HG03565 (cell line): ENCODE results near the gene ZG16.
"Not testable (repeated sequence)": the region's sequence is repeated elsewhere in the genome, so short reads cannot be mapped to it uniquely, and the experiment has no call there.

Experiments
- ATAC-seq: cut with Tn5 transposase; IDR thresholded peaks from one replicate; pipeline ENCODE4 v1.9.1; 2021; ENCODE audit warnings: mild to moderate bottlenecking, moderate library complexity; ENCODE audit not compliant: unreplicated experiment

Gene ZG16, protein sequence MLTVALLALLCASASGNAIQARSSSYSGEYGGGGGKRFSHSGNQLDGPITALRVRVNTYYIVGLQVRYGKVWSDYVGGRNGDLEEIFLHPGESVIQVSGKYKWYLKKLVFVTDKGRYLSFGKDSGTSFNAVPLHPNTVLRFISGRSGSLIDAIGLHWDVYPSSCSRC

DNA sequence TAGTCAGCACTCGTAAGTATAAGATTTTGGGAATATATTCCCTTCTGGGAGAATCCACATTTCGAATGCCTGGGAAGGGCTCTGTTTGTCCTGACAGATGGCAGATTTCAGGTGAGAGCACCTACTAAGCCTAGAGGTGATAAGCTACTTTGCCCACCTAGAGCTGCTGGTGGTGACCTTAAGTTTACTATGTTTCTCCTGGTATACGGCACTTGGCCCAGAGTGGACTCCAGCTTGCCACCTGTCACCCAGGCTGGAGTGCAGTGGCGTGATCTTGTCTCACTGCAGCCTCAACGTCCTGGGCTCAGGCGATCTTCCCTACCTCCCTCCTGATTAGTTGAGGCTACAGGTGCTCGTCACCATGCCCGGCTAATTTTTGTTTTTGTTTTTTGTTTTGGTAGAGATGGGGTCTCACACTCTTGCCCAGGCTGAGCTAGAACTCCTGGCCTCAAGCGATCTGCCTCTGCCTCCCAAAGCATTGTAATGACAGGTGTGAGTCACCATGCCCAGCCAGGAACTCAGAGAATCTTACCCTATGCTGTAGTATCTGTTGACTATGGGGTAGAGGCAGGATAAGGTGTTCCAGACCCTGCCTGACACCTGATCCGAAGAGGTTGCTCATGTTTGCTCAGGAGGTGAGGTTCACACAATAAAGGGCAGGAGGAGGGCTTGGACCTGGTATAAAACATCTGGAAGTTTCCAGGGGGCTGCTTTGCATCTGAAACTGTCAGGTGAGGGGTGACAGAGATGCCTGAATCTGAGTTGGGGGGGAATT is at the start of gene ZG16:
Gene ZG16, plus strand, starts transcription at position 681 of the 775 bp plus-strand sequence. CDS start 1,011 bp downstream, outside the sequence.
- no peak for ATAC-seq

DNA sequence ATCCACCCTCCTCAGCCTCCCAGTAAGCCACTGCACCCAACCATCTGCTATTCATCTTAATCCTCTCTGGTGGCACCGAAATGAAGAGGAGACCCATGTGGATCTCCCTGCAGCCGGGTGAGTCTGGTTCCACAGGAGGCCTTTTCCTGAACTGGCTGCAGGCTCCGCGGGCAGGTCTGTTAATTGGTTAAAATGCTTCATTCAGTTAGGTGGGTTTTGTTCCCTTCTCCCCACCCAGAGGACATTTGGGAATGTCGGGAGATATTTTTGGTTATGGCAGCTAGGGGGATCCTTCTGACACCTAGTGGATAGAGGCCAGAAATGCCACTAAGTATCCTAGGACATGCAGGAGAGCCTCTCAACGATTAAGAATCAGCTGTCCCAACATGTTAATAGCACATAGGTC is 48.9 kb upstream of the ZG16 start:
- ATAC-seq = no peak

DNA sequence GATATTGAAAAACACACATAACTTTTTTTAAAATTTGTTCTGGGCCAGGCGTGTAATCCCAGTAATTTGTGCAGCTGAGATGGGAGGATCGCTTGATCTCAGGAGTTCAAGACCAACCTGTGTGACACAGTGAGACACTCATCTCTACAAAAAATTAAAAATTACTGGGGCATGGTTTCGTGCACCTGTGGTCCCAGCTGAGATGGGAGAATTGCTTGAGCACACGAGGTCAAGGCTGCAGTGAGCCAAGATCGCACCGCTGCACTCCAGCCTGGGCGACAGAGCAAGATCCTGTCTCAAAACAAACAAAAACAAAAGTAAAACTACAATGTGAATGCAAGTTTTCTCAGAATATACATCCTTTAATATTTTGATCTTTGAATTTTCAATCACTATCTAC is 47.4 kb upstream of the ZG16 start:
- ATAC-seq = no peak

DNA sequence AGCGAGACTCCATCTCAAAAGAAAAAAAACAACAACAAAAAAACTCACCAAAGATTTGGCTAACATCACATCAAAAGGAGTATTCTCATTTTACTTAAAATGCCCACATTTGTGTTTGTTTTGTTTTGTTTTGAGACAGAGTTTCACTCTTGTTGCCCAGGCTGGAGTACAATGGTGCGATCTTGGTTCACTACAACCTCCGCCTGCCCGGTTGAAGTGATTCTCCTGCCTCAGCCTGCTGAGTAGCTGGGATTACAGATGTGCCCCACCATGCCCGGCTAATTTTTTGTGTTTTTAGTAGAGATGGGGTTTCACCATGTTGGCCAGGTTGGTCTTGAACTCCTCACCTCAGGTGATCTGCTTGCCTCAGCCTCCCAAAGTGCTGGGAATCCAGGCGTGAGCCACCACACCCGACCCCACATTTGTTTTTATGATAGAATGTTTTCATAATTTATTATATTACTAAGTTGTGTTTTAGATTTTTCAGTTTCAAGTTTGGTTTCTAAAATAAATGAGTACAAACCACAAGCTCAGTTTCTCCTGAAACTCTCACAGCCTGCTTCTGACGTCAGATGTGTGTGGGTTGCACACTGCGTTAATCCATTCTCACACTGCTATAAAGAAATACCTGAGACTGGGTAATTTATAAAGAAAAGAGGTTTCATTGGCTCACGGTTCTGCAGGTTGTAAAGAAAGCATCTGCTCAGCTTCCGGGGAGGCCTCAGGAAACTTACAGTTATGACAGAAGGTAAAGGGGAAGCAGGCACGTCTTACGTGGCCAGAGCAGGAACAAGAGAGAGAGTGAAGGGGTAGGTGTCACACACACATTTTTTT is 46.1 kb upstream of the ZG16 start:
- peak; percentile 68 for ATAC-seq

DNA sequence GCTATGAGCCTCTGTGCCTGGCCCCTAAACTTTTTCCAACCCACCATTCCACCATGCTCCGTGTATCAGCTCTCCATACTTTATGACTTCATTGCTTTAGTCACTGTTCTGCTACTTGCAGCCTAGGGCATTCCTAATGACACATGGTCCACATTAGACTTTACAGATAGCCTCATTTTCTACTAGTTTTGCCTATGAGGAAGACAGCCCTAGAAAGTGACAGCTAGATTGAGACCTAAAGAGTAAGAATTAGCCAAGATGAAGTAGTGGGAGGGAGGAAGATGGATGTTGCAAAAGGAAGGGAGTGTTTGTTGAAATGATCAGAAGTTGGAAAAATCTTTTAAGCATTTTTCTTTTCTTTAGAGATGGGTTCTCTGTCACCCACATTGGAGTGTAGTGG is 43.3 kb upstream of the ZG16 start:
- no peak for ATAC-seq

DNA sequence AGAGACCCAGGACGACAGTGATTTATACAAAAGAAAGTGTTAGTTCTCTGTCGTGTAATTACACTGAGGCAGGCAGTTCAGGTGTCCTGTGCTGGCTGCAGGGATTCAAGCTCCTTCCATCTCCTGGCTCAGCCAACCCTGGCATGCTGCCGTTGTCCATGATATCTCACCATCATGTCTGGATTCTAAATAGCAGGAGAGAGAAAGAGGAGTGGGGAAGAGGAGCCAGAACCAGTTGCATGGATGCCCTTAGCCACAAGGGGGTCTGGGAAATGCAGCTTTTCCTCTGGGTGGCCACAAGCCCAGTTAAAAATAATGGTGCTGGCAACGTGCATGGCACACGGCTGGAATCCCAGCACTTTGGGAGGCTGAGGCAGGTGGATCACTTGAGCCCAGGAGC is 41.9 kb upstream of the ZG16 start:
- no peak for ATAC-seq

DNA sequence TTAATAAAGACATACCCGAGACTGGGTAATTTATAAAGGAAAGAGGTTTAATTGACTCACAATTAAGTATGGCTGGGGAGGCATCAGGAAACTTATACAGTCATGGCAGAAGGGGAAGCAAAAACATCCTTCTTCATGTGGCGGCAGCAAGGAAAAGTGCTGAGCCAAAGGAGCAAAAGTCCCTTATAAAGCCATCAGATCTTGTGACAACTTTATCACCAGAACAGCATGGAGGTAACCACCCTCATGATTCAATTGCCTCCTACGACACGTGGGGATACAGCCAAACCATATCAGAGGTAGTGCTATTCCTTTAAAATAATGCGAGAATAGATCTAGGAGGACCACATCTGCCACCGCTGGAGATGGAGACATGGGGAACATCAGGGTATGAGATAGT is 41.3 kb upstream of the ZG16 start:
- no peak for ATAC-seq

DNA sequence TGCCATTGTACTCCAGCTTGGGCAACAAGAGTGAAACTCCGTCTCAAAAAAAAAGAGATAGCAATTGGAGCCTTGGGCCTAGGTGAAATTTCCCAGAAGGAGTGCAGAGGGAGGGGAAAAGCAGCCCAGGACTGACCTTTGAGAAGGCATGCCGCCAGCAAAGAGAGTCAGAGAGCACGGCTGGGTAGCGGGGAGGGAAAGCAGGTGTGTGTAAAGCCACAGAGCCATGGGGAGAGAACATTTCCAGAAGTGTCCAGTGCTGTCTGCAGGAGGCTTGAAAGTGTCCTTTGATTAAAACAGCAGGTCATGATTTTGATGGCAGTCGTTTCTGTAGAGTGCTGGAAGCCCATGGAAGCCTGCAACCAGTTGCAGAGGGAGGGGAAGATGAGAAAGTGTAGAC is 40.3 kb upstream of the ZG16 start:
- no peak for ATAC-seq

DNA sequence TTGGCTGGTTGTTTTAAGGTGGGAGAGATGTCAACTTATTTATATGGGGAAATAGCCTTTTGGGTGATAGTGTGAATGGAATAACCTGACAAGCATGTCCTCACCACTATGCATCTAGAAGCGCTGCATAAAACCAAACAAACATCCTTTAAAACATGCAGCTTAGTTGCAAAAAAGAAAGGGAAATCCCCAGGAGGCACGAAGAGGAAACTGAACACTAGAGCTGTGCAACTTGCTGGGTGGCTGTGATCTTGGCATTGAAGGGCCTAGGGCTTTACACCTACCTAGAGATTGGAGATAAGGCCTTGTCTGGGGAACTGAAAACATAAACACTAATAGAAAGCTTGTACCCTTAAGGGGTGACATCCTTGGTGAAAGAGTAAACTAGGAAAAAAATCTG is 39.5 kb upstream of the ZG16 start:
- ATAC-seq = no peak

DNA sequence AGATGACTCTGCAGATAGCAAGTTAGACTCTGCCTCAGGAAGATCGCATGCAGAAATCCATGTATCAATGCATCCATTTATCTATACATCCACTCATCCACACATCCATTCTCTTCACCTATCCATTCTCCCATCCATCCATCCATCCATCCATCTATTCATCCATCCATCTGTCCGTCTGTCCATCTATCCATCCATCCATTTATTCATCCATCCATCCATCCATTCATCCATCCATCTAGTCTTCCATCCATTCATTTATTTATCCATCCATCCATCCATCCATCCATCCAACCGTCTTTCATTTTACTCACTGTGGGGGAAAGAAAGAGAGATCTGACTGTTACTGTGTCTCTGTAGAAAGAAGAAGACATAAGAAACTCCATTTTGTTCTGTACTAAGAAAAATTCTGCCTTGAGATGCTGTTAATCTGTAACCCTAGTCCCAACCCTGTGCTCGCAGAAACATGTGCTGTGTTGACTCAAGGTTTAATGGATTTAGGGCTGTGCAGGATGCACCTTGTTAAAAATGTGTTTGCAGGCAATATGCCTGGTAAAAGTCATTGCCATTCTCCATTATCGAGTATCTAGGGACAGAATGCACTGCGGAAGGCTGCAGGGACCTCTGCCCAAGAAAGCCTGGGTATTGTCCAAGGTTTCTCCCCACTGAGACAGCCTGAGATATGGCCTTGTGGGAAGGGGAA is 38.0 kb upstream of the ZG16 start:
- not testable (repeated sequence) for ATAC-seq

DNA sequence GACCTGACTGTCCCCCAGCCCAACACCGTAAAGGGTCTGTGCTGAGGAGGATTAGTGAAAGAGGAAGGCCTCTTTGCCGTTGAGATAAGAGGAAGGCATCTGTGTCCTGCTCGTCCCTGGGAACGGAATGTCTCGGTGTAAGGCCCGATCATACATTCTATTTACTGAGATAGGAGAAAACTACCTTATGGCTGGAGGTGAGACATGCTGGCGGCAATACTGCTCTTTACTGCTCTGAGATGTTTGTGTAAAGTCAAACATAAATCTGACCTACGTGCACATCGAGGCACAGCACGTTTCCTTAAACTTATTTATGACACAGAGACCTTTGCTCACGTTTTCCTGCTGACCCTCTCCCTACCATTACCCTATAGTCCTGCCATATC is 37.4 kb upstream of the ZG16 start:
- not testable (repeated sequence) for ATAC-seq

DNA sequence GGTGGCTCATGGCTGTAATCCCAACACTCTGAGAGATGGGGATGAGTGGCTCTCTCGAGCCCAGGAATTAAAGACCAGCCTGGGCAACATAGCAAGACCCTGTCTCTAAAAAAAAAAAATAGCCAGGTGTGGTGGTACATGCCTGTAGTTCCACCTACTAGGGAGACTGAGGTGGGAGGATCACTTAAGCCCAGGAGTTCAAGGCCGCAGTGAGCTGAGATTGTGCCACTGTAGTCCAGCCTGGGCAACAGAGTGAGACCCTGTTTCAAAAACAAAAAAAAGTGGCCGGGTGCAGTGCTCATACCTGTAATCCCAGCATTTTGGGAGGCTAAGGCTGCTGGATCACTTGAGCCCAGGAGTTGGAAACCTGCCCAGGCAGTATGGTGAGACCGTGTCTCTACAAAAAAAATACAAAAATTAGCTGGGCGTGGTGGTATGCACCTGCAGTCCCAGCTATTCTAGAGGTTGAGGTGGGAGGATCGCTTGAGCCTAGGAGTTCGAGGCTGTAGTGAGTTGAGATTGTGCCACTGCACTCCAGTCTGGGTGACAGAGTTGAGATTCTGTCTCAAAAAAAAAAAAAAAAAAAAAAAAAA is 35.3 kb upstream of the ZG16 start:
- no peak for ATAC-seq

DNA sequence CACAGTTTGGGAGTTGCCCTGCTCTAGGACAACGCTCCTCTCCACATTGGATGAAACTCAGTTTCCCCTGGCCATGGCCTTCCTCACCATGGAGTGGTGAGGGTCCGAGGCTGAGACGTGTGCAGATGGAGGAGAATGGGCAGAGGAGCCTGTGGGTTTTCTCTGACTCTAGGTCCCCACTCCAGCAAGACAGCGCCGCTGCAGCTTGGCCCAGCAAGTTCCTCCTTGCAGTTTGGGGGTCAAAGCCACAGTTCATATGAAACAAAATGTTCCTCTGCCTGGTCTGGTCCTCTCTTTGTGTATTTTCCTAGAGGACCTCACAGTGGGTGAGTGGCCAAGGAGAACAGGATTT is 34.6 kb upstream of the ZG16 start:
- ATAC-seq = no peak

DNA sequence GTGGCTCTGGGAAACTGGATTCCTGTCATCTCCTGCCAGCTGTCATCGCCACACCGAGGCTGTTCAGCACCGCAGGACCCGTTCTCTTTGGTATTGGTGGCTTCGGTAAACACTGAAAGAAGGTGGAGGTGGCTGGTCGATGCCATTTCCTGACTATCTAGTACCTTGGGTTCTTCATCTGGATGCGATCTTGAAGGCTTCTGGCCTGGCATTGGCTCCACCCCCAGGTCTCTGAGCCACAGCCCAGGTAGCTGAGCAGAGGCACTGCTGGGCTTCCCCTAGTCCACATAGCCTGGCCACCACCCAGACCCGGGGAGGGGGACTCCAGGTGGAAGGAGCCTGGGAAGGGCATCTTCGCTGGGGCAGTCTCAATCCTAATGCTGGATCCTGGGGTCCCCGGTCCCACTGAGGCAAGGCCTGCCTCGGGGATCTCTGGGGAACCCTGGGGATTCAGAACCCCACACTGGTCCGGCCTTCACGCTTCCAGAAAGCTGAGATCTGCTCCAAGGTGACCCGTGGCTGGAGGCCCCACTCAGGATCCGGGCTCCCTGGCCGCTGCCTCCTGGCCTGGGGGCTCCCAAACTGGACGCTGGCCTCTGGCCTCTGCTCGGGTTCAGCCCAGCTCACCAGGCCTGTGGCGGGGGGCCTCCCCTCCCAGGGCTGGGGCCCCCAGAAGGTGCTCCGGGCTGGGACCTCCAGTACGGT is 34.1 kb upstream of the ZG16 start:
- ATAC-seq = no peak

DNA sequence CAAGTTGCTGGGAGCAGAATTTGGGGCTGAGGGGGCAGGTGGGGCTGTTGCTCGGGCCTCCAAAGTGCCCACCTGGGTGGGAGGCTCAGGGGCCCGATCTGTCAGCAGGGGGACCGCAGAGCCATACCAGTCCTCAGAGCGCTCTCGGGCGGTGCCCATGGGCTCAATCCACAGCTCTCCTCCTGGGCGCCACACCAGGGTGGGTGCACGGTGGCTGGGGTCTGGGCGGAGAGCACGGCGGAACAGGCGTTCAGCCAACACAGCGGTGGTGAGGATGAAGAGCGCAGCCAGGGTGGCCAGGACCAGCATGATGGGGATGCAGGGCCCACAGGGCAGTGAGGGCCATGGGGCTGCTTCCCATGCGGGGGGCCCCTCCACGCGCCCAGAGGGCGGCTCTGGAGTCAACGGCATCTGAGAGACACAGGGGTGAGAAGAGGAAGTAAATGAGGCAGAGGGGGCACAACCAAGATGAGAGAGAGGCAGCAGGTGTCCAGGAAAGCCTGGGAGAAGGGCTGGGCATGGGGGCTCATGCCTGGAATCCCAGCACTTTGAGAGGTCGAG is 33.4 kb upstream of the ZG16 start:
- ATAC-seq = no peak

DNA sequence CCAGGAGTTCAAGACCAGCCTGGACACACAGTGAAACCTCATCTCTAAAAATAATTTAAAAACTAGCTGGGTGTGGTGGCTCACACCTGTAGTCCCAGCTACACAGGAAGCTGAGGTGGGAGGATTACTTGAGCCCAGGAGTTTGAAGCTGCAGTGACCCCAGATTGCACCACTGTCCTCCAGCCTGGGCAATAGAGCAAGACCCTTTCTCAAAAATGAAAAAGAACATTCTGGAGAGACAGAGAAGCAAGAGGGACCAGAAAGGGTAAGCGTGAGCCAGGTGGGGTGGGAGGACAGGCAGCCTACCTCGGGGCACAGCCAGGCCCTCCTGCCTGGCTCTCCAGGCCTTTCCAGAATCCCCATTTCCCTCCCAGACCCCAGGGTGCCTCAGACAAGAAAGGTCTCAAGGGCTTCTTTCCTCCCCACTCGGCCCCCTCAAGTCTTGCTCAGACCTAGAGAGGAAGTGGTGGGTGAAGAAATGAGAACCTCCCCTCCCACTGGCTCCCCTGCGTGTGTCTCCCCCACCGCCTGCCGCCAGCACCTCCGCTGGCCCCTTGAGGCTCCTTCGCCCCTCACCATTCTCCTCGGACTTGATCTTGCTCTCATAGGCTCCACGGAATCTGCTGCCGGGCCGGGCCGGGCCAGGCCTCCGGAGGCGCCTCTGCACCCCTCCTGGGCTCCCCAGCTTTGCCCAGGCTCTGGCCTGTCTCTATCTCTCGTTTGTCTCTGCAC is 32.8 kb upstream of the ZG16 start:
- ATAC-seq = peak; percentile 23

DNA sequence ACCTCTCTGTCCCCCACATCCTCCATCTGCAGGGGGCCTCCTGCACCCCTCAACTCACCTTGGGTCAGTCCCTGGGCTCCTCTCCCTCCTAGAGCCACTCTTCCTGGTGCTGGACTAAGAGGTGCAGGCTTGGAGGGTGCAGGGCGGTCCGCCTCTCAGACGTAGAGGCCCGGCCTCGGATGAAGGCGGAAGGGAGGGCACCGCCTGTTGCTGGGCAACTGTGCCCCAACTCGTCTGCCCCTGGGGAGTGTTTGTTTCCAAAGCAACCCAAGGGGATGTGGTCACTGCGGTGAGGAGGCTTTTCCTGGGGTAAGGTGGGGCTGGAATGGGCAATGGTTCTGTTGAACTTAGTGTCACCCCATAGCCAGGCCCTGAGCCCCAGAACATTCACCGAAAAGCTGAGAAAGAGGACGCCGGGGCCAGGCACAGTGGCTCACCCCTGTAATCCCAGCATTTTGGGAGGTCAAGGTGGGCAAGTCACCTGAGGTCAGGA is 32.2 kb upstream of the ZG16 start, which contains the start of gene C16orf54:
Gene C16orf54, minus strand, starts transcription at position 138 of the 493 bp plus-strand sequence. CDS start 1,039 bp downstream, outside the sequence.
- ATAC-seq = peak; percentile 64

DNA sequence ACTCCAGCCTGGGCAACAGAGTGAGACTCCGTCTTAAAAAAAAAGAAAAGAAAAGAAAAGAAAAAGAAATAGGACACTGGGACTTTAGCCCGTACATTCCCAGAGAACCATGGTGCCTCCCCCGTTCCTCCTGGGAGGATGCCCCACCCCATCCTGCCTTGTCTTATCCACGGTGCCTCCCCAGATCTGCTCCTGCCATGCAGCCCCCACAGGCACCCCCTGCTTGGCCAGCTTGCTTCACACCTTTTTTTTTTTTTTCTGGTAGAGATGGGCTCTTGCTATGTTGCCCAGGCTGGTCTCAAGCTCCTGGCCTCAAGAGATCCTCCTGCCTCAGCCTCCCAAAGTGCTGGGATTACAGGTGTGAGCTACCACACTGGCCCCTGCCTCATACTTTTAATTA is 31.5 kb upstream of the ZG16 start:
- ATAC-seq = not testable (repeated sequence)
